Measurements from ENCODE around the gene SHISAL1.

The SHISAL1 gene

DNA sequence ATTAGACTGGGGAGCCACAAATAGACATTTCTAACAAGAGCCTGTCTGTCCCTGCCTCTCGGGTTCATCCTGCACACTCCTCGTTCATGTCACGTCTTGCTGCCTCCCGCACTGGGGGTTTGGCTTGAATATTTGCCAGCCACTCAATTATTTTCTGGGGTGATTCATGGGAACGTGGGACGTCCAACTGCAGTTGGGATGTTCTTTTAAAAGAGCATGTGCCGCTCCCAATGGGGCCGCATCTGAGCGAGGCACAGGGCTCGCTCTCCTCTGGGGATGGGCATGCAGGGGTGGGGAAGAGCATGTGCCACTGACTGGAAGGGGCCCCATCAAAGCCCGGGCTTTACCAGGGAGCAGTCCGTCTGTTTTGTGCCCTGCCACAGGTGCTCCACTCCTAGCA is 88.6 kb downstream of the SHISAL1 start:
- H3K9ac ChIP-seq (ENCODE audit: low read length) = no peak overlapping the region
- DNase-seq = no peak
- H4K20me1 ChIP-seq (ENCODE audit: insufficient read depth, low read length) = no peaks in the 10 kb centered on the region
- no peaks in the 10 kb centered on the region for H3K4me1 ChIP-seq (ENCODE audit: low read length)
- no peaks in the 10 kb centered on the region for H3K9me2 ChIP-seq (replicated peaks; ENCODE audit: insufficient read depth, low read length)
- no peak overlapping the region for H3K4me3 ChIP-seq (ENCODE audit: low read length)
- H3K27ac ChIP-seq (ENCODE audit: low read length) = no peak overlapping the region
- H3K27me3 ChIP-seq (replicated peaks; ENCODE audit: insufficient read depth, low read length) = peaks cover 86% of the 10 kb centered on the region
- H3K36me3 ChIP-seq (replicated peaks; ENCODE audit: insufficient read depth, low read length) = no peaks in the 10 kb centered on the region
- H3K79me2 ChIP-seq (ENCODE audit: low read length) = no peaks in the 10 kb centered on the region
- no peak overlapping the region for H2AFZ ChIP-seq (ENCODE audit: low read length)
- TF ChIP-seq, protein P1, sequence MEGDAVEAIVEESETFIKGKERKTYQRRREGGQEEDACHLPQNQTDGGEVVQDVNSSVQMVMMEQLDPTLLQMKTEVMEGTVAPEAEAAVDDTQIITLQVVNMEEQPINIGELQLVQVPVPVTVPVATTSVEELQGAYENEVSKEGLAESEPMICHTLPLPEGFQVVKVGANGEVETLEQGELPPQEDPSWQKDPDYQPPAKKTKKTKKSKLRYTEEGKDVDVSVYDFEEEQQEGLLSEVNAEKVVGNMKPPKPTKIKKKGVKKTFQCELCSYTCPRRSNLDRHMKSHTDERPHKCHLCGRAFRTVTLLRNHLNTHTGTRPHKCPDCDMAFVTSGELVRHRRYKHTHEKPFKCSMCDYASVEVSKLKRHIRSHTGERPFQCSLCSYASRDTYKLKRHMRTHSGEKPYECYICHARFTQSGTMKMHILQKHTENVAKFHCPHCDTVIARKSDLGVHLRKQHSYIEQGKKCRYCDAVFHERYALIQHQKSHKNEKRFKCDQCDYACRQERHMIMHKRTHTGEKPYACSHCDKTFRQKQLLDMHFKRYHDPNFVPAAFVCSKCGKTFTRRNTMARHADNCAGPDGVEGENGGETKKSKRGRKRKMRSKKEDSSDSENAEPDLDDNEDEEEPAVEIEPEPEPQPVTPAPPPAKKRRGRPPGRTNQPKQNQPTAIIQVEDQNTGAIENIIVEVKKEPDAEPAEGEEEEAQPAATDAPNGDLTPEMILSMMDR (IDR thresholded peaks at IDR 0.05; ENCODE audit: low read length) = no peak
- TF ChIP-seq EZH2phosphoT487 (IDR thresholded peaks at IDR 0.05; ENCODE audit: low read length) (no peak), EZH2 (optimal IDR thresholded peaks at IDR 0.05; ENCODE audit: low read depth, low read length) (no peak)
- no peaks in the 10 kb centered on the region for H3F3A ChIP-seq (ENCODE audit: insufficient read depth, low read length)
- no peaks in the 10 kb centered on the region for H3K9me3 ChIP-seq (replicated peaks; ENCODE audit: insufficient read depth, low read length)
- no peak overlapping the region for H3K4me2 ChIP-seq (ENCODE audit: low read depth, low read length)

DNA sequence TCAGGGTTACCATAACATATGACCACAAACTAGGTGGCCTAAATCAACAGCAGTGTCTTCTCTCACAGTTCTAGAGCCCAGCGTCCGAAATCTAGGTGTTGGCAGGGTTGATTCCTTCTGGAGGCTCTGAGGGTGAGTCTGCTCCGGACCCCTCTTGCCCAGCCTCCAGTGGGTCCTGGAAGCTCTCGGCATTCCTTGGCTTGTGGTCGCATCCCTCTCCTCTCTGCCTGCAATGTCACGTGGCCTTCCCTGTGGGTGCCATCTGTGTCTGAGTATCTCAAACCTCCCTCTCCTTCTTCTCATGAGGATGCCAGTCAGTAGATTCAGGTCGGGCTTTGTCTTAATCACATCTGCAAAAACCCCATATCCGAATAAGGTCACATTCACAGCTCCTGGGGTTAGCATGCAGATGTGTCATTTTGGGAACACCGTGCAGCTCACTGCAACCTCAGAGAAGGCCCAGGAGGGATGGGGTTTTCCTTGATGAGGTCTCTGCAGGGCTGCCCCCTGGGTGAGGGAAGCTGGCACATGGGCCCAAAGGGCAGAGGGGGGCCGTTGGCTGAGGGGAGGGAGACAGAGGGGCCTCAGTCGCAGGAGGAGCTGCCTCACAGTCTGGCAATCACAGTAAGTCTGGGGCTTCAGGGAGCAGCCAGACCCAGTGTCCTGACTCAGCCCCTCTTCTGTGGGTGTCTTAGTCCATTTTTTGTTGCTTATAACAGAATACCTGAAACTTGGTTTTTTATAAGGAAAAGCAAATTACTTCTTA is 90.9 kb downstream of the SHISAL1 start:
- no peaks in the 10 kb centered on the region for H3K4me1 ChIP-seq (ENCODE audit: low read length)
- no peak overlapping the region for H2AFZ ChIP-seq (ENCODE audit: low read length)
- no peak overlapping the region for H3K4me3 ChIP-seq (ENCODE audit: low read length)
- TF ChIP-seq, protein P1 (IDR thresholded peaks at IDR 0.05; ENCODE audit: low read length) = no peak
- no peak for TF ChIP-seq EZH2phosphoT487 (IDR thresholded peaks at IDR 0.05; ENCODE audit: low read length)
- no peak for TF ChIP-seq EZH2 (optimal IDR thresholded peaks at IDR 0.05; ENCODE audit: low read depth, low read length)
- no peak overlapping the region for H3K27ac ChIP-seq (ENCODE audit: low read length)
- no peak for DNase-seq
- H3K79me2 ChIP-seq (ENCODE audit: low read length) = no peaks in the 10 kb centered on the region
- no peaks in the 10 kb centered on the region for H4K20me1 ChIP-seq (ENCODE audit: insufficient read depth, low read length)
- no peak overlapping the region for H3K9ac ChIP-seq (ENCODE audit: low read length)
- no peak overlapping the region for H3K4me2 ChIP-seq (ENCODE audit: low read depth, low read length)
- H3K27me3 ChIP-seq (replicated peaks; ENCODE audit: insufficient read depth, low read length) = peaks cover 91% of the 10 kb centered on the region
- no peaks in the 10 kb centered on the region for H3F3A ChIP-seq (ENCODE audit: insufficient read depth, low read length)
- H3K36me3 ChIP-seq (replicated peaks; ENCODE audit: insufficient read depth, low read length) = no peaks in the 10 kb centered on the region
- H3K9me2 ChIP-seq (replicated peaks; ENCODE audit: insufficient read depth, low read length) = no peaks in the 10 kb centered on the region
- no peaks in the 10 kb centered on the region for H3K9me3 ChIP-seq (replicated peaks; ENCODE audit: insufficient read depth, low read length)

DNA sequence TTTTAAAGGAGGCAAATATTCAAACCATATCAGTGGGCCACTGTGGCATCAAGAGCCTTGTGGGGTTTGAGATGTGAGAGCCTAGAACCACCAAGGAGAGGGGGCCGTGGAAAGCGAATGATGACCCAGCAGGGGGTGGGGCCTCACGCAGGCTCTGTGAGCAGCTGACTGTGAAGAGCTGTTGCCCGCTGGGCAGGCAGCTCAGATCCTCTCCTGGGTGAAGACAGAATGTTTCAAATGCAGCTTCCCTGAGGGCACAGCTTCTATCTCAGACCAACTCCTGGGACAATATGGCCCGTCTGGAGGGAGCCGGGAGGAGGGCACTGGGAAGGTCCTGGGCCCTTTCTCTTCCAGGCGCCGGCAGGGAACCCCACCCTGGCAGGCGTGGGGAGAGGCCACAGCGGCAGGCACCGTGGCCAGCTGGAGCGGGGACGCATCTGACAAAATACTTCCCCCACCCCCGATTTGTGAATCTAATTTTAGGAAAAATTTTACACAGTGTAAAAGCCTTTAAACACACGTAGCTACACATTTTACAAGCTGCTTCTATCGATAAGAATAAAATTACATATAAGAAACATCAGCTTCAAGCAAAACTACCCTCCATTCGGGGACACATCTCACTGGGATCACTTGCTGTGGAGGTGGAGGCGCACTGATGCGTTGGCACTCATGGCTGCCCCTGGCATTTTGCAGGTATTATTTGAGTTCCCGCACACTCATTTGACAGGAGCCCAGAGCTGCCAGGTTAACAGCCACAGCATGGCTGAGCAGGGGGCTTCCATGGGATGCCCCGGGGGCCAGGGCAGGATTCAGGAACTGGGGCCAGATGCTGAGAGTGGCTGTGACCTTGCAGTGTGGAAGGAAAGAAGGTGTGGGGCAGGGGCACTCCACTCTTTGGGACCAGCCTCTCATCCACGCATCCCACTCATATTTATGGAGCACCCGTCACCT is 91.7 kb downstream of the SHISAL1 start:
- DNase-seq = no peak

More for the DNA sequence above, 91.7 kb downstream of the SHISAL1 start:
- Histone ChIP-seq H3K27me3 (replicated peaks; ENCODE audit: insufficient read depth, low read length) (peaks cover 89% of the 10 kb centered on the region), H3K27ac (ENCODE audit: low read length) (no peak overlapping the region), H3K9me2 (replicated peaks; ENCODE audit: insufficient read depth, low read length) (no peaks in the 10 kb centered on the region), H3K4me2 (ENCODE audit: low read depth, low read length) (no peak overlapping the region), H3K4me3 (ENCODE audit: low read length) (no peak overlapping the region), H3K9me3 (replicated peaks; ENCODE audit: insufficient read depth, low read length) (no peaks in the 10 kb centered on the region), H2AFZ (ENCODE audit: low read length) (no peak overlapping the region), H3K36me3 (replicated peaks; ENCODE audit: insufficient read depth, low read length) (no peaks in the 10 kb centered on the region), H4K20me1 (ENCODE audit: insufficient read depth, low read length) (no peaks in the 10 kb centered on the region), H3F3A (ENCODE audit: insufficient read depth, low read length) (no peaks in the 10 kb centered on the region), H3K79me2 (ENCODE audit: low read length) (no peaks in the 10 kb centered on the region), H3K4me1 (ENCODE audit: low read length) (no peaks in the 10 kb centered on the region), H3K9ac (ENCODE audit: low read length) (no peak overlapping the region)
- no peak for TF ChIP-seq EZH2phosphoT487 (IDR thresholded peaks at IDR 0.05; ENCODE audit: low read length)
- no peak for TF ChIP-seq EZH2 (optimal IDR thresholded peaks at IDR 0.05; ENCODE audit: low read depth, low read length)
- TF ChIP-seq, protein P1 (IDR thresholded peaks at IDR 0.05; ENCODE audit: low read length) = no peak
